C4-2B (cell line): ENCODE measurements around the gene ANKRD33B.

ENCODE experiments used
- CTCF ChIP-seq: fragments of 450-650 bp; conservative IDR thresholded peaks from 2 replicates; pipeline ENCODE4 v1.5.1; 2017; ENCODE audit warnings: mild to moderate bottlenecking
- ZFX ChIP-seq: fragments of 450-650 bp; IDR thresholded peaks from 2 replicates; pipeline ENCODE4 v1.6.1; 2017

- TF ChIP-seq CTCF (no peak), ZFX (no peak)
Observed at GRCh38 chr5:10632110-10632761, 68.4 kb downstream of the ANKRD33B start.
